Left kidney (tissue), 2 donors: ENCODE results near the gene HIPK1. TPM values are rescaled to one million over a fixed set of nuclear protein-coding genes. Genes with fewer than 3 reads are reported as not detected.
"Not testable (repeated sequence)": the region's sequence is repeated elsewhere in the genome, so short reads cannot be mapped to it uniquely, and the experiment has no call there.

Experiments
- DNase-seq: peaks from one replicate; pipeline ENCODE4 v3.0.0-alpha.2; 2013
- polyA plus RNA-seq: library from polyadenylated mRNA; unstranded; fragments of 120-200 nt; gene quantifications from one replicate; pipeline ENCODE4 v1.2.1, GENCODE V29; 2013; ENCODE audit not compliant: insufficient read length

Gene HIPK1
- polyA plus RNA-seq, 1 donor = 45.5 TPM

DNA sequence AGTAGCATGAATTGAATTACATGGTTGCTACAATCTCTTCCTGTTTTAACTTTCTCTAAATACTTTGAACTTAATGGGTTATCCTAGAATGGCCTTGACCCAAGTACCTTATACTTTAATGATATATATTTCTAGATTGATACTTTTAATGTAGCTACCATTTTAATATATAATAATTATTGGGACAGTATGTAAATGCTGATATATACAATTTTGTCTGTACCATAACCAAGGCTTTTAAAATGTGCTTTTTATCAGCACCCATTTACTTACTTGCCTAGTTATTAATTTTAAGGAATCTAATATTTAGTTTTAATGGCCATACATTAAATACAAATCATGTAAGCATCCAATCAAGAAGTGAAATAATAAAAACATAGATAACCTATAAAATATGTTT lies 13.4 kb downstream of the HIPK1 start:
- no peak for DNase-seq

DNA sequence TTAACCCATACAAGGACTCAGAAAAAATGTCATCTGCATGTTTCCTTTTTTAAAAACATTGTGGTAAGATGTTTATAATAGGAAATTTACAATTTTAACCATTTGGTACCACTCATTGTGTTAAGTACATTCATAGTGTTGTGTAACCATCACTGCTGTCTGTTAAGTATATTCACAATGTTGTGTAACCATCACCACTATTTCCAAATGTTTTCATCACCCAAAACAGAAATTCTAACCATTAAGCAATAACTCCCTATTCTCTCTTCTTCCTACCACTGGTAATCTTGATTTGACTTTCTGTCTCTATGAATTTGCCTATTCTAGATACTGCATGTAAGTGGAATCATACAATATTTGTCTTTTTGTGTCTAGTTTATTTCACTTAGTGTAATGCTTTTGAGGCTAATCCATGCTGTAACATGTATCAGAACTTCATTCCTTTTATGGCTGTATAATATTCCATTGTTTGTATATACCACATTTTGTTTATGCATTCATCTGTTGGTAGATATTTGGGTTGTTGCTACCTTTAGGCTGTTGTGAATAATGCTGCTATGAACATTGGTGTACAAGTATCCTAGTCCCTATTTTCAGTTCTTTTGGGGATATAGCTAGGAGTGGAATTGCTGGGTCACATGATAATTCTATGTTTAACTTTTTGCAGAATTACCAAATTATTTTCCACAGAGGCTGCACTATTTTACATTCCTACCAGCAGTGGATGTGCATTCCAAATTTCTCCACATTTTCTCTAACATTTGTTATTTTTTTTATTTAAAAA lies 14.1 kb downstream of the HIPK1 start:
- DNase-seq = no peak

DNA sequence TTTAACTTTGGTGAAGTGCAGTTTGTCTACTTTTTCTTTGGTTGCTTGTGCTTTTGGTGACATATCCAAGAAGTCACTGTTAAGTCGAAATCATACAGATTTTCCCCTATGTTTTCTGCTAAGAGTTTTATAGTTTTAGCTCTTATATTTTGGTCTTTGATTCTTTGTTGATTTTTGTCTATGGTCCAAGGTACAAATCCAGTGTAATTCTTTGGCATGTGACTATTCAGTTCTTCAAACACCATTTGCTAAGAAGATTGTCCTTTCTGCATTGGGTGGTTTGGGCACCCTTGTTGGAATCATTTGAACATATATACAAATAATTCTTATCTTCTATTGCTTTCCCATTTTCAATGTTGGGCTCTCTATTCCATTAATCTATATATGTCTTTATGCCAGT lies 16.2 kb downstream of the HIPK1 start:
- DNase-seq = no peak

DNA sequence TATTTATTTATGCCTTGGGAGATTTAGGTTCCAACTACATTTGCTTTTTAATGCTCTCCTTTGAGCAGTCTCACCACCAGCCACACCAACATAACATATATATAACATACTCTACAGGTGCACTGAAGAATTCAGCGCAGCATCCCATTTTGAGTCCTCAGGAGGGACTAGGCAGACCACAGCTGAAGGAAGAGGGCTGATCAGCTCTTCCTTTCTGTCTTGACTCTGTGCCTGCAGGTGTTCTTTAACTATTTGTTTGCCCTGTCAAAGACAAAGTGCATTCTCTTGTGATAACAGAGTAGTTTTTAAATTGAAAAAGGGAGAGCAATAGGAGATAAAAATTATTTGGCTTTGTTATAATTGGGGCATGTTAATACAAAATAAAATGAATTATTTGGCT lies 17.0 kb downstream of the HIPK1 start:
- no peak for DNase-seq

DNA sequence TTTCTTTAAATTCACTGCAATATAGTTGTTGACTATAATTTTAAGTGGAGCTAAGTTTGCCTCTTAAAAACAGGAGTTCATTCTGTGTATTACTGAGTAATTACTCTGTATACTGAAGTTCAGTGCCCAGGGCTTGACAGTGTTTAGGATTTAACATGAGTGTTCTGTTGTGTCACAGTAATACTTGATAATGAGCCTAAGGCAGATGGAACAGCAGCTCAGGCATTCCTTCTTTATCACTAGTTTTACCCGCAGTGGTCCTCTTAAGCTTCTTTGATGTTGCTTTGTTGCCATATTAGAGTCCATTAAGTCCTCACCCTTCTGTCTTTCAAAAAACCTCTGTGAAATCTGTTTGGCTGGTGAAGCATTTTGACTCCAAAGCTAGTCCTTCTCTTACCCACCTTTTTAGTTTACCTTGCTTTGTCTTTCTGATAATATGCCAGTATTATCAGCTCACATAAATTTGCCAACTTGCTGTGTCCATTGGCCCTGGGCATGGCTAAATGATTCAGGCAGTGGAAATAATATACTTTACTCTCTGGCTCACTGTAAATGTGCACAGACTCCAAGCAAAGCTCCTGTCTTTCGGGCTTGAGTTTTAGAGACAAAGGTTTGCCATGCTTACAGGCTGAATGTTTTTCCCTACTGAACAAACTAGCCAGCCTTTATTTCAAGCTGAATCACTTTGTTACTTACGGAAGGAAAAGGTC lies 17.7 kb downstream of the HIPK1 start:
- DNase-seq = no peak

DNA sequence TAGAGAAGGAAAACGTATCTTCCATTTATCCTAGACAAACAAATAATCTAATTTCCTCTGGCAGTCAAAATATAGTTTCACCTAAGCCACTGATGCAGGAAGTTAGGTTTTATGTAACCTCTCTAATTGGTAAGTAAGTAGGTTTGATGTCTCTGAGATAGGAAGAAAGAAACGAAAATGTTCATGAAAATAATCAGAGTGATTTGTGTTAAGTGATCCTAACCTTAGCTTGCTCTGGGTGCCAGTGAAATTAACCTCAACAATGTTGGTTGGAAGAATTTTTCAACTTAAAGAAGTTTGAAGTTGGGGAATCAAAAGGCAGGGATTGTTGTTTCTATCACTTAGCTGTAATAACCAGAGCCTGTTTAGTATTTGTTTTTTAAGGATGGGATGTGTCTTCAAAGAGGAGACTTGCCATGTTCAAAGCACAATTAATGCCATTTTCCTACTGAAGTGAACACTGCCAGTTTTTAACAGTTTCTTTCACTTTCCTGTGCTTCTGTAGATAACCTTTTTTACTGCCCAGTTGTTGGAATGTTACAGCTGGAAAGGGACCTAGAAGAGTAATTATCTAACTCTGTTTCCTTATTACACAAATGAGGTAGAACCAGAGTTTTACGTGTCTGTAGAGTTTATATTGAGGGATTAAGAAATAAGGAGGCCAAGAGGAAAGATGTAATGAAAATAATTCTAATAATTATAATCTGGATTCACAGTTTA lies 18.4 kb downstream of the HIPK1 start:
- DNase-seq = no peak

DNA sequence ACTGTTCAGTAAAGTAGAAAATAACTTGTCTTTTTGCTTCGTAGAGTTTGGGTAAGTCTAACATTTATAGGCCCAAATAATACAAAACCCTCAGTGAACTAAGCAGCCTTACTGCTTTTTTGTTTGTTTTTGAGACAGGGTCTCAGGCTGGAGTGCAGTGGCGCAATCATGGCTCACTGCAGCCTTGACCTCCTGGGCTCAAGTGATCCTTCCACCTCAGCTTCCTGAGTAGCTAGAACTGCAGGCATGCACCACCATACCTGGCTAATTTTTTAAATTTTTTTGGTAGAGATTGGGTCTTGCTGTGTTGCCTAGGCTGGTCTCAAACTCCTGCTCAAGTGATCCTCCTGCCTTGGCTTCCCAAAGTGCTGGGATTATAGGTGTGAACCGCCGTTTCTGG lies 19.0 kb downstream of the HIPK1 start:
- not testable (repeated sequence) for DNase-seq

DNA sequence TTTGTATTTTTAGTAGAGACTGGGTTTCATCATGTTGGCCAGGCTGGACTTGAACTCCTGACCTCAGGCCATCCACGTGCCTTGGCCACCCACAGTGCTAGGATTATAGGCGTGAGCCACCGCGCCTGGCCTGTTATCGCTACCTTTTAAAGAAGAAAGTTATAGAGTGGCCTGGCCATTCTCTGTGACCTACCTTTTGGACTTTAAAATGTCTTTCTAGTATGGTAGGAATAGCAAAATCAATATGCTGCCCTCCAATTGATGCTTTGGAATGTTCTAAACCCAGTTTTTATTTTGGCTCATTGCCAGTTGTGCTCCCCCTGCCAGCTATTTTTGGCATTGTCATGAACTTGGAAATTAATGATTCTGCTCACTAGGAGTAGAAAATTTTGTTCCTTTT lies 19.9 kb downstream of the HIPK1 start:
- no peak for DNase-seq

DNA sequence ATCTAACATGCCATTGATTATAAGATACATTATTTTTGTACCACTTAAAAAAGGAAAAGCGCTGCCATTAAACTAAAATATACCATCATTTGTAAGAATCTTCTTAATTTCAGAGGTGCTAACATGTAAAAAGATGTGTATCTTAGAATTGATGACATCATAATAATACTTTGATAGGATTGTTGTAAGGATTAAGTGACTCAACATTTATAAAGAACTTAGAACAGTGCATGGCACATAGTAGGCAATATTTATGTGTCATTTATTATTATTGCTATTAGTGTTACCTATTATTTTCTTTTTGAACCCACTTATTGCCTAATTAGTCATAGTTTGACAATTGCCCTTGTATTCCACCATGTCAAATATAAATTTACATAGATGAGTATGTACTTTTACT lies 21.8 kb downstream of the HIPK1 start:
- no peak for DNase-seq

DNA sequence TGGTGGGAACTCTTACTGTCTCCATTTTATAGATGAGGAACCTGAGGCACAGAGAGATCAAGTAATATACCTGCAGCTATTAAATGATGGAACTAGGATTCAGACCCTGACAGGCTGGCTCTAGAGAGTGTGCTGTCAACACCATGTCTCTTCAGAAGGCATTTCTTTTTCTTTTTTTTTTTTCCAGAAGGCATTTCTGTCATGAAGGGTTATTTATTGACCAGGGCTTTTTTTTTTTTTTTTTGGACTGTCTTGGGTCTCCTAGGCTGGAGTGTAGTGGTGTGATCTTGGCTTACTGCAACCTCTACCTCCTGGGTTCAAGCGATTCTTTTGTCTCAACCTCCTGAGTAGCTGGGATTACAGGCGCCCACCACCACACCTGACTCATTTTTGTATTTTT lies 22.6 kb downstream of the HIPK1 start:
- no peak for DNase-seq

DNA sequence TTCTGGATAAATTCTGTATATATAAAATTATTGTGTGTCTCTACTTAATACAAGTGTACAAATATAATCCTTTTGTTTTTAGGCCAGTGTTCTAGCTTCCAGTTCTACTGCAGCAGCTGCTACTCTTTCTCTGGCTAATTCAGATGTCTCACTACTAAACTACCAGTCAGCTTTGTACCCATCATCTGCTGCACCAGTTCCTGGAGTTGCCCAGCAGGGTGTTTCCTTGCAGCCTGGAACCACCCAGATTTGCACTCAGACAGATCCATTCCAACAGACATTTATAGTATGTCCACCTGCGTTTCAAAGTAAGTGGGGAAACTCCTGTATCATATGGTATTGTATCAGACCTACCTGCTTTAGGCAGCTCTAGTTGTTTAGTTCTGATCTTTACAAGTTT lies 28.9 kb downstream of the HIPK1 start:
- no peak for DNase-seq

DNA sequence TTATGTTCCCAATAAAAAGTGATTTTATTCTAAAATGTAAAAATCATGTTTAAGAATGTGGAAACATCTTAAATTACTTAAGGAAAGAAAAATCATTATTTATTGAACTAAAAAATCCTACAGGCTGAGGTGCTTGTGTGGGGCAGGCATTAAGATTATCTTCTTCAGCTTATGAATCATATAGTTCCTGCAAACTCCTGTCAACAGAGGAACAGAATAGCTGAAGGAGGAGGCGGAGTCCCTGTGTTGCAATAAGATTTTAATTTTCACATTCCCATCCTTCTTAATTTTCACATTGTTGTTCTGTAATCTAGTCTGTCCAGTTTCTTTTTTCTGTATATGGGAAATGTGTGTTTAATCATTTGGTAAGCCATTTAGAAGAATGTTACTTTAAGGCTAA lies 29.6 kb downstream of the HIPK1 start:
- no peak for DNase-seq

DNA sequence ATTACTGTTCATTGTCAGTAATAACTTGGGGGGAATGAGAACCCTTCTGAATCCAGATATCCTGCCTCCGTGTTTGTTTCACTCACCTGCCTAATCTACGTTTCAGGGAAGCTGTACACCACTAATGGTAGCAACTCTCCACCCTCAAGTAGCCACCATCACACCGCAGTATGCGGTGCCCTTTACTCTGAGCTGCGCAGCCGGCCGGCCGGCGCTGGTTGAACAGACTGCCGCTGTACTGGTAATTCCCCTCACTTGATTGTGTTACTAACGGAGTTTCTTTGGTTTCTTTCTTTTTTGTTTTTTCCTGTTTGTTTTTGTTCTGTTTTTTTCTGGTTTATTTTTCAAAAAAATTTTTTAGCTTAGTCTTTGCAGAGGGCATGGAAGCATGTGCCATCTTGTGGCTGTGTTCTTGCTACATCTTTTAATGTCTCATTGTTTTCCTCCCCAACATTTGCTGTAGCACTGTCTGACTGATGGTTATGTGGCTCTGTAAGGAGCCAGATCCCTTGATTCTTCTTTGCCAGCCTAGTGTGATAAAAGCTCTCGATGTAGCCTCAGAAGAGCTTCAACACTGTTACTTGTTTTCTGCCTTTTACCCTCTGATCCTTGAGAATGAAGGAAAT lies 34.3 kb downstream of the HIPK1 start:
- DNase-seq = no peak

DNA sequence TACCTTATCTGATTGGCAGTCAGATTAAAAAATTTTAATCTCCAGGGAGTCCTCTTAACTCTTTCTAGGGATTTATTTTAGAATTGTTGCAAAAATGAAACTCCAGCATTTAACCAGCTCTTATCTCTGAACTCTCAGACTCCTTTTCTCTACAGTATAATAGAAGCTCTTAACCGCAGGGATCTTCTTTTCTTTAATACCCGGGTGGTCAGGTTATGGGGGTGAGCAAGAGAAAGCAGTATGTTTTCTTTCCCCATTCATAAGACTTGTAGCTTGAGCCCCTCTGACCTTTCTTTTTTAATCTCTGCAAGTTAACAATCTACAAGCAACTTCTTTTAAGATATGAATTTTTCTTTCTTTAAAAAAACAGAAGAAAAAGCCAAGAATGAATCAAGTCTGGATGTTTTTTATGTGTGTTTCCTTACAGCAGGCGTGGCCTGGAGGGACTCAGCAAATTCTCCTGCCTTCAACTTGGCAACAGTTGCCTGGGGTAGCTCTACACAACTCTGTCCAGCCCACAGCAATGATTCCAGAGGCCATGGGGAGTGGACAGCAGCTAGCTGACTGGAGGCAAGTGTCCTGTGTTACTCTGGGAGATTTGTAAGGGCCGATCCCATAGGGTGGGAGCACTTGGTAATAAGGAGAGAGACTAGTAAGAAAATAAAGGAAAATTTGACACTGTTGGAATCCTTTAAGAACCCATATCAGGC lies 36.7 kb downstream of the HIPK1 start:
- no peak for DNase-seq

DNA sequence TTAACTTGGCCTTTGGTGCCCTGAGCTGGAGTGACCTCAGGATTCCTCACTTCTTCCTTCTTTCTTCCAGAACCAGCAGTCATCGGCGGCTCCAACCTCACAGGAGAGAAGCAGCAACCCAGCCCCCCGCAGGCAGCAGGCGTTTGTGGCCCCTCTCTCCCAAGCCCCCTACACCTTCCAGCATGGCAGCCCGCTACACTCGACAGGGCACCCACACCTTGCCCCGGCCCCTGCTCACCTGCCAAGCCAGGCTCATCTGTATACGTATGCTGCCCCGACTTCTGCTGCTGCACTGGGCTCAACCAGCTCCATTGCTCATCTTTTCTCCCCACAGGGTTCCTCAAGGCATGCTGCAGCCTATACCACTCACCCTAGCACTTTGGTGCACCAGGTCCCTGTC lies 43.8 kb downstream of the HIPK1 start:
- DNase-seq = no peak

DNA sequence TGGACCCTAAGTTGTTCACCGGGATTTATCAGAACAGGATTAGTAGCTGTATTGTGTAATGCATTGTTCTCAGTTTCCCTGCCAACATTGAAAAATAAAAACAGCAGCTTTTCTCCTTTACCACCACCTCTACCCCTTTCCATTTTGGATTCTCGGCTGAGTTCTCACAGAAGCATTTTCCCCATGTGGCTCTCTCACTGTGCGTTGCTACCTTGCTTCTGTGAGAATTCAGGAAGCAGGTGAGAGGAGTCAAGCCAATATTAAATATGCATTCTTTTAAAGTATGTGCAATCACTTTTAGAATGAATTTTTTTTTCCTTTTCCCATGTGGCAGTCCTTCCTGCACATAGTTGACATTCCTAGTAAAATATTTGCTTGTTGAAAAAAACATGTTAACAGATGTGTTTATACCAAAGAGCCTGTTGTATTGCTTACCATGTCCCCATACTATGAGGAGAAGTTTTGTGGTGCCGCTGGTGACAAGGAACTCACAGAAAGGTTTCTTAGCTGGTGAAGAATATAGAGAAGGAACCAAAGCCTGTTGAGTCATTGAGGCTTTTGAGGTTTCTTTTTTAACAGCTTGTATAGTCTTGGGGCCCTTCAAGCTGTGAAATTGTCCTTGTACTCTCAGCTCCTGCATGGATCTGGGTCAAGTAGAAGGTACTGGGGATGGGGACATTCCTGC lies 46.2 kb downstream of the HIPK1 start:
- no peak for DNase-seq

DNA sequence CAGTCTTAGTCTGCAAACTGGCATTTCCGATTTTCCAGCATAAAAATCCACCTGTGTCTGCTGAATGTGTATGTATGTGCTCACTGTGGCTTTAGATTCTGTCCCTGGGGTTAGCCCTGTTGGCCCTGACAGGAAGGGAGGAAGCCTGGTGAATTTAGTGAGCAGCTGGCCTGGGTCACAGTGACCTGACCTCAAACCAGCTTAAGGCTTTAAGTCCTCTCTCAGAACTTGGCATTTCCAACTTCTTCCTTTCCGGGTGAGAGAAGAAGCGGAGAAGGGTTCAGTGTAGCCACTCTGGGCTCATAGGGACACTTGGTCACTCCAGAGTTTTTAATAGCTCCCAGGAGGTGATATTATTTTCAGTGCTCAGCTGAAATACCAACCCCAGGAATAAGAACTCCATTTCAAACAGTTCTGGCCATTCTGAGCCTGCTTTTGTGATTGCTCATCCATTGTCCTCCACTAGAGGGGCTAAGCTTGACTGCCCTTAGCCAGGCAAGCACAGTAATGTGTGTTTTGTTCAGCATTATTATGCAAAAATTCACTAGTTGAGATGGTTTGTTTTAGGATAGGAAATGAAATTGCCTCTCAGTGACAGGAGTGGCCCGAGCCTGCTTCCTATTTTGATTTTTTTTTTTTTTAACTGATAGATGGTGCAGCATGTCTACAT lies 47.6 kb downstream of the HIPK1 start:
- no peak for DNase-seq

DNA sequence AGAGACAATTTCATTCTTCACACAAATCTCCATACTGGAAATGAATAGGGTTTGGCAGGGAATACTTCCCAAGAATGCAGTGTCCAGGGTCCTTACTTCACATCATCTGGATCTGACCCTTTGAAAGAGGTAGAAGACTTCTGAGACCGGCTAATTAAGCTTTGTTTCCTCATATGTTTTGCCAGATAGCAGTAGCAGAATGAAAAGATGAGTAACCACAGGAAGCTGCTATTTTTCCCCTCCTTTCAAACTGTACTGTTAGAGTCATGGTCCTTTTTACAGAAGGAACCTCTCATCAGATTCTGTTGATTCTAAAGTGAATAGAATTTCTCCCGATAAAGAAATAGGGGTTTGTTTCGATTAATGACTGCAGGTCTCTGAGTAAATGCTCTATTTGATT lies 48.8 kb downstream of the HIPK1 start:
- no peak for DNase-seq

DNA sequence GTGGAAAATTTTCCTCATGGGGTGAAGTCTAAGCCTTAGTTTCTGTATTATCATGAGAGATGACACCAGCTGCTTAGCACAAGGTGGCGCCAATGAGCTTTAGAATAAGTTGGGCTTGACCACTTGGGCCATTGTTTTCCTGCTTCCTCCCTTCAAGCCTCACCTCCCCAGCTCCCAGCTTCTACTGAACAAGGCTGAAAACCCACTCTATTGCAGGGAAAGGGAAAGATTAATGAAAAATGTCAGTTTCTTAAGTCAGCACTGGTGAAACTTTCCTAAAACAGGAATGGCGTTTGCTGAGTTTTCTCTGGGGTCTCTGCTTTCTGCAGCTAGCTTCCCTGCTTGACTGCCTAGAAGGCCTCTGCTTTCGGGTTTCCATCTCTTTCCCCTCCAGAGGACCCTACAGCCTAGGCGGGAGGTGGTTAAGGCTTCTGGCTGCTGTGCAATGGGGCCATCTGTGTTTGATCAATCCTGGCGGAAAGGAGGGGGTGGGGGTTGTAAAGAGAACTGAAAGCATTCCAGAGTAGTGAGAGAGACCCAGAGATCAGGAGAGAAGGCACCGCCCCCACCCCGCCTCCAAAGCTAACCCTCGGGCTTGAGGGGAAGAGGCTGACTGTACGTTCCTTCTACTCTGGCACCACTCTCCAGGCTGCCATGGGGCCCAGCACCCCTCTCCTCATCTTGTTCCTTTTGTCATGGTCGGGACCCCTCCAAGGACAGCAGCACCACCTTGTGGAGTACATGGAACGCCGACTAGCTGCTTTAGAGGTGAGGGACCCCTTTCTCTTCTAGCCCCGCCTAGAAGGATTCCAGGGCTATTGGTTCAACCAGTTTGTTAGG lies 50.0 kb downstream of the HIPK1 start, which contains the start of gene OLFML3:
TSS of gene OLFML3 (plus strand) at position 612 of the 840 bp plus-strand sequence. CDS start at position 655, 43 bp downstream.
- peak; percentile 95 for DNase-seq

DNA sequence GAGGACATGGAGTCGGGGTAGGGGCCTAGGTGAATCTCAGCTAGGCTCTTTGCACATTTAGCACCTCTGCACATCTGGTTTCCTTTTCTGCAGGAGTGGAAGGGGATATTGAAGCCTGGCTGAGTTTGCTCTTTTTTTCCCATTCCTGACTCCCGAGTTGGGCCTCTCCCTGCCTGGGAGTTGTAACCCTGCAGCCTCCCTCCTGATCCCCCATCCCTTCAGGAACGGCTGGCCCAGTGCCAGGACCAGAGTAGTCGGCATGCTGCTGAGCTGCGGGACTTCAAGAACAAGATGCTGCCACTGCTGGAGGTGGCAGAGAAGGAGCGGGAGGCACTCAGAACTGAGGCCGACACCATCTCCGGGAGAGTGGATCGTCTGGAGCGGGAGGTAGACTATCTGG lies 51.0 kb downstream of the HIPK1 start:
- DNase-seq = peak; percentile 59
